ENCODE measurements around the gene KLF3. TPM values are rescaled to one million over a fixed set of nuclear protein-coding genes. Genes with fewer than 3 reads are reported as not detected.

KLF3 gene
- total RNA-seq, 1 experiment from 2014 or later = 14.4 TPM

- POLR2A ChIA-PET = no interaction called here
These were observed 35.1 kb downstream of the KLF3 start for GRCh38 chr4:38699112-38699511.

DNA sequence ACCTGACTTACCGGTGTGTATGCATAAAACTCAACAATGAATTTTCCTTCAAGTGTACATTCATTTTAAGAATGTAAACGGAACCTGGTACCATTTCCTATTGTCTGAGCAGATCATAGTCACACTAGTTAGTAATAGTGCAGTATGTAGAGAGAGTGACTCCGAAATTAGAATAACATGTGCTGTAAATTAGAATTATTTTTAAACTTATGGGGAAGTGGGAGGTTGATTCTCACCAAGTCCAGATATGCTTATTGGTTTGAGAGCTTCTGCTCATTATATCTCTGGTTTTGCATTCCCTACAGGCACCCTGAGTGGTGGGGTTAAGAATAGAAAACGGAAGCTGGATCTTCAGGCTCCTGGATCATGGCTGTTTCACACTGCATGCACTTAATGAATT lies 39.6 kb downstream of the KLF3 start:
- no peak overlapping the region for H3K27ac ChIP-seq (ENCODE audit: low read length)
- H3K36me3 ChIP-seq (ENCODE audit: control insufficient read depth, insufficient read depth, low read length) = no peaks in the 10 kb centered on the region
- ATAC-seq (no peak), DNase-seq (ENCODE audit: low read depth, low spot score) (no peak)
- intact Hi-C loops (cut with micrococcal nuclease; ENCODE audit: unreplicated experiment) (no loop called here), in situ Hi-C loops (cut with HindIII; ENCODE audit: low pct_unique_long_range_greater_than_20kb, low sequenced_read_pairs) (no loop called here)
- no peak for TF ChIP-seq POLR2AphosphoS5 (IDR thresholded peaks at IDR 0.05; ENCODE audit: low read depth, low read length)
- TF ChIP-seq, protein P1, sequence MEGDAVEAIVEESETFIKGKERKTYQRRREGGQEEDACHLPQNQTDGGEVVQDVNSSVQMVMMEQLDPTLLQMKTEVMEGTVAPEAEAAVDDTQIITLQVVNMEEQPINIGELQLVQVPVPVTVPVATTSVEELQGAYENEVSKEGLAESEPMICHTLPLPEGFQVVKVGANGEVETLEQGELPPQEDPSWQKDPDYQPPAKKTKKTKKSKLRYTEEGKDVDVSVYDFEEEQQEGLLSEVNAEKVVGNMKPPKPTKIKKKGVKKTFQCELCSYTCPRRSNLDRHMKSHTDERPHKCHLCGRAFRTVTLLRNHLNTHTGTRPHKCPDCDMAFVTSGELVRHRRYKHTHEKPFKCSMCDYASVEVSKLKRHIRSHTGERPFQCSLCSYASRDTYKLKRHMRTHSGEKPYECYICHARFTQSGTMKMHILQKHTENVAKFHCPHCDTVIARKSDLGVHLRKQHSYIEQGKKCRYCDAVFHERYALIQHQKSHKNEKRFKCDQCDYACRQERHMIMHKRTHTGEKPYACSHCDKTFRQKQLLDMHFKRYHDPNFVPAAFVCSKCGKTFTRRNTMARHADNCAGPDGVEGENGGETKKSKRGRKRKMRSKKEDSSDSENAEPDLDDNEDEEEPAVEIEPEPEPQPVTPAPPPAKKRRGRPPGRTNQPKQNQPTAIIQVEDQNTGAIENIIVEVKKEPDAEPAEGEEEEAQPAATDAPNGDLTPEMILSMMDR (IDR thresholded peaks at IDR 0.05) = no peak
- no peak for TF ChIP-seq SIN3A (IDR thresholded peaks at IDR 0.05; ENCODE audit: borderline replicate concordance, insufficient read depth, low read depth, low read length)
- TF ChIP-seq REST (IDR thresholded peaks at IDR 0.05; ENCODE audit: insufficient read depth in 1 of 2, low read depth in 2 of 2, low read length in 1 of 2) = no peak
- H3K27me3 ChIP-seq (ENCODE audit: control insufficient read depth, insufficient read depth, low read length) = no peaks in the 10 kb centered on the region
- BruUV-seq (replicated peaks) = no TSS peak
- ChIA-PET CTCF (no interaction called here), POLR2A (no interaction called here)
- H3K9me3 ChIP-seq (ENCODE audit: control insufficient read depth, insufficient read depth, low read depth, low read length) = no peaks in the 10 kb centered on the region
- no peak overlapping the region for H3K4me3 ChIP-seq (ENCODE audit: low read depth in 2 of 2, low read length in 2 of 2)
- H3K4me1 ChIP-seq (ENCODE audit: control insufficient read depth, insufficient read depth, low read length) = no peaks in the 10 kb centered on the region

More at GRCh38 chr4:38699112-38699511, 35.1 kb downstream of the KLF3 start:
- Histone ChIP-seq H3K4me3 (ENCODE audit: low read depth in 2 of 2, low read length in 2 of 2) (no peak overlapping the region), H3K36me3 (ENCODE audit: control insufficient read depth, insufficient read depth, low read length) (no peaks in the 10 kb centered on the region; the same call in 1 of the 2 replicates), H3K4me1 (ENCODE audit: control insufficient read depth, insufficient read depth, low read length) (no peaks in the 10 kb centered on the region), H3K27ac (ENCODE audit: low read length) (no peak overlapping the region), H3K27me3 (ENCODE audit: control insufficient read depth, insufficient read depth, low read length) (no peaks in the 10 kb centered on the region), H3K9me3 (ENCODE audit: control insufficient read depth, insufficient read depth, low read depth, low read length) (no peaks in the 10 kb centered on the region)
- TF ChIP-seq SIN3A (IDR thresholded peaks at IDR 0.05; ENCODE audit: borderline replicate concordance, insufficient read depth, low read depth, low read length) (no peak), POLR2AphosphoS5 (IDR thresholded peaks at IDR 0.05; ENCODE audit: low read depth, low read length) (no peak), REST (IDR thresholded peaks at IDR 0.05; ENCODE audit: insufficient read depth in 1 of 2, low read depth in 2 of 2, low read length in 1 of 2) (no peak), TCF7L2 (IDR thresholded peaks at IDR 0.05; ENCODE audit: low read depth, low read length) (no peak)
- TF ChIP-seq, protein P1 (IDR thresholded peaks at IDR 0.05) = no peak
- ATAC-seq (no peak), DNase-seq (ENCODE audit: low read depth, low spot score) (no peak)
- TSS peak; percentile 40 for BruUV-seq (replicated peaks)
- intact Hi-C loops (cut with micrococcal nuclease; ENCODE audit: unreplicated experiment) = no loop called here
- in situ Hi-C loops (cut with HindIII; ENCODE audit: low pct_unique_long_range_greater_than_20kb, low sequenced_read_pairs) = no loop called here
- CTCF ChIA-PET = no interaction called here
